HUDEP-2 (cell line): Measurements from ENCODE around the gene REXO4.

Experiments
- DNase-seq, 76 experiments: peaks; one replicate each; lab custom pipeline; 2025; ENCODE audit not compliant: unreplicated experiment in 76 of 76; lab: John Stamatoyannopoulos, UW

Gene REXO4

GRCh38 chr9:133417541-133418461, at the start of gene REXO4:
TSS of gene REXO4 (minus strand) at chr9:133418010. CDS start at chr9:133417844, 166 bp downstream.
- DNase-seq, result peak in 74 of 76 experiments; percentile 23 to 88 (median 79)

- no peak for DNase-seq
These were observed 49.3 kb upstream of the REXO4 start for GRCh38 chr9:133467101-133467500.

GRCh38 chr9:133465984-133466383, 48.2 kb upstream of the REXO4 start:
- DNase-seq, result no peak

- no peak for DNase-seq
These were observed 46.8 kb upstream of the REXO4 start for GRCh38 chr9:133464638-133465037.

GRCh38 chr9:133463864-133464615, 46.2 kb upstream of the REXO4 start:
- peak in 63 of 76 experiments; percentile 18 to 86 (median 56) for DNase-seq

- no peak for DNase-seq
These were observed 45.5 kb upstream of the REXO4 start for GRCh38 chr9:133463234-133463863.

DNA sequence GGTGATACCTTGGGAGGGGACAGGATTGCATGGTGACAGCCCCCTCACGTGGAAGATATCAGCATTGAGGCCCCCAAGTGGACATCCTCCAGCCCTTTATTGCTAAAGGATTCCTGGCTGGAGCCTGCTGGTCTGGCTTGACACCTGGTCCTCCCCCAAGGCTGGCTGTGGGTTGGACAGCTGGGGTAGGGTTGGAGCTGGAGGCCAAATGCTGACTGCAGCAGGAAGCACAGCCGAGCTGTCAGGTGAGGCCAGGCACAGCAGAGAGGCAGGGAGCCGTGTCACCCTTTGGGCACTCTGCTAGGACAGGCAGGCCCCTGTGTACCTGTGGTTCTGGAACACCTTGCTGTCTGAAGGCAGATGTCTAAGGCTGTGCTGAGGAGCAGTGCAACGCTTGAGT, 44.2 kb upstream of the REXO4 start:
- no peak for DNase-seq

GRCh38 chr9:133460405-133461175, 42.8 kb upstream of the REXO4 start:
- DNase-seq, result peak in 1 of 76 experiments; percentile 1

- peak in 75 of 76 experiments; percentile 54 to 97 (median 87) for DNase-seq
These were observed 41.9 kb upstream of the REXO4 start, which contains the start of gene CACFD1 for GRCh38 chr9:133459476-133460404. TSS of gene CACFD1 (plus strand) at chr9:133459978. CDS start at chr9:133460067, 89 bp downstream.

DNA sequence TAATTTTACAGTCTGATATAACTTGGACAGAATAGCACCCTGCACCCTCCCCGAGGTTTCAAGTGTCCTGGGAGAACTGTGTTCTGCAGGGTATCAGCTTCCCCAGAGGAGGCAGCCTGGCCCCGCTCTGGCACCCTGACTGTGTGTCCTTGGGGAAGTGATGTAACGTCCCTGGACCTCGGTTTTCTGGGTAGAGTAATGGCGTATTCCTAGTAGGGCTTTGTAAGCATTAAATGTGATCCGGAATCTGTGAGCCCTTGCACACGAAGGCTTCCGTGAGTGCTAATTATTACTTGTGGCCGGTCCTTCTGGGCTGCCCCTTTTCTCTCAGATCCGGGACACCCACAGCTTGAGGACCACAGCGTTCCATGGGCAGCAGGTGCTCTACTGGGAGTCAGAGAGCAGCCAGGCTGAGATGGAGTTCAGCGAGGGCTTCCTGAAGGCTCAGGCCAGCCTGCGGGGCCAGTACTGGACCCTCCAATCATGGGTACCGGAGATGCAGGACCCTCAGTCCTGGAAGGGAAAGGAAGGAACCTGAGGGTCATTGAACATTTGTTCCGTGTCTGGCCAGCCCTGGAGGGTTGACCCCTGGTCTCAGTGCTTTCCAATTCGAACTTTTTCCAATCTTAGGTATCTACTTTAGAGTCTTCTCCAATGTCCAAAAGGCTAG, 41.0 kb upstream of the REXO4 start:
- no peak for DNase-seq

DNA sequence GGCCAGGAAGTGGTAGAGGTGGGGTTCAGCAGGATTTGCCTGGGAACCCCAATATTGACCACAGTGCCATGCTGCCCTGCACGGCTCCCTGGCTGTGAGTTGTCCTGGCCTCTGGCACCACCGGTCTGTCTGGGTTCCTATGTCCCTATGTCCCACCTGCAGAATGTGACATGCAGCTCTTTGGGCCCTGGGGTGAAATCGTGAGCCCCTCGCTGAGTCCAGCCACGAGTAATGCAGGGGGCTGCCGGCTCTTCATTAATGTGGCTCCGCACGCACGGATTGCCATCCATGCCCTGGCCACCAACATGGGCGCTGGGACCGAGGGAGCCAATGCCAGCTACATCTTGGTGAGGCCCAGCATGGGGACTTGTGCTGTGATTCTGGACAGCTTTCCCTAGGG, 39.9 kb upstream of the REXO4 start:
- no peak for DNase-seq

- no peak for DNase-seq
These were observed 39.4 kb upstream of the REXO4 start for GRCh38 chr9:133457233-133457632.

GRCh38 chr9:133456409-133456808, 38.6 kb upstream of the REXO4 start:
- DNase-seq, result peak in 12 of 76 experiments; percentile 3 to 39 (median 15)

- DNase-seq, result no peak
These were observed 38.1 kb upstream of the REXO4 start for GRCh38 chr9:133455936-133456335.

GRCh38 chr9:133454943-133455673, 37.3 kb upstream of the REXO4 start:
- no peak for DNase-seq

DNA sequence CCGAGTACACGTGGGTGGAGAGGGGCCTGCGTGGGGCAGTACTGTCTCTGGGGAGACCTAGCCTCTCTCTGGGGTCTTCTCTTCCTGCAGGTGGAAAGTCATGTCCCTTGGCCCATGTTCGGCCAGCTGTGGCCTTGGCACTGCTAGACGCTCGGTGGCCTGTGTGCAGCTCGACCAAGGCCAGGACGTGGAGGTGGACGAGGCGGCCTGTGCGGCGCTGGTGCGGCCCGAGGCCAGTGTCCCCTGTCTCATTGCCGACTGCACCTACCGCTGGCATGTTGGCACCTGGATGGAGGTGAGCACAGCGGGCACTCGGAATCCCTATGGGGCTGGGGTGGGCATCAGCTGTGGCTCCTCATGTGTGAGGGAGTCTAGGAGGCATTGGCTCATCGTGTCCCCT, 36.5 kb upstream of the REXO4 start:
- no peak for DNase-seq

- no peak for DNase-seq
These were observed 35.8 kb upstream of the REXO4 start for GRCh38 chr9:133453651-133454050.

DNA sequence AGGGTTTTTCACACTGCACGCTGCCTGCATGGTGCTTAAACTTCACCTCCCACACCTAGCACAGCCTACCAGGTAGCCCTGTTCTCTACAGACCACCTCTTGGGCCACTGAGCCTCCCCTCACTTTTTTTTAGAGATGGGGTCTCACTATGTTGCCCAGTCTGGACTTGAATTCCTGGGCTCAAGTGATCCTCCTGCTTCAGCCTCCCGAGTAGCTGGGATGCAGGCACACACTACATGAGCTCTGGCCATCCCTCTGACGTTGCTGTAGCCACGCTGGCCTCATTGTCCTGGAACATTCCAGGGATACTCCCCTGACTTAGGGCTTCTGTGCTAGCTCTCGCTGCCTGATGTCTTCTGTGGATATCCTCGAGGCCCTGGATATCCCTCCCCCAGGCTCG, 34.8 kb upstream of the REXO4 start:
- no peak for DNase-seq
